ENCODE results near the gene PMS2.
"Not testable (repeated sequence)": the region's sequence is repeated elsewhere in the genome, so short reads cannot be mapped to it uniquely, and the experiment has no call there.

PMS2 gene

GRCh38 chr7:5924630-5925029 lies 84.2 kb downstream of the PMS2 start:
- POLR2A ChIA-PET; H3K36me3 ChIP-seq (ENCODE audit: control insufficient read depth in 2 of 2, insufficient read depth in 1 of 2, low read length in 2 of 2); H3K27ac ChIP-seq (ENCODE audit: extremely low read depth, low read depth, low read length); H3K4me1 ChIP-seq (ENCODE audit: control insufficient read depth, insufficient read depth, low read length); H3K4me3 ChIP-seq (ENCODE audit: low read depth, low read length); CTCF ChIA-PET; H3K9me3 ChIP-seq (ENCODE audit: control insufficient read depth, insufficient read depth, low read depth, low read length): not testable (repeated sequence)

GRCh38 chr7:5924180-5924579 lies 84.7 kb downstream of the PMS2 start:
- H3K27ac ChIP-seq (ENCODE audit: extremely low read depth, low read depth, low read length); POLR2A ChIA-PET; H3K9me3 ChIP-seq (ENCODE audit: control insufficient read depth, insufficient read depth, low read depth, low read length); CTCF ChIA-PET; H3K36me3 ChIP-seq (ENCODE audit: control insufficient read depth in 2 of 2, insufficient read depth in 1 of 2, low read length in 2 of 2); H3K4me3 ChIP-seq (ENCODE audit: low read depth, low read length); H3K4me1 ChIP-seq (ENCODE audit: control insufficient read depth, insufficient read depth, low read length): not testable (repeated sequence)
